Activated naive CD4-positive, alpha-beta T cell treated with Interleukin-2 at 50 U/mL for 16 hours (primary cell): Measurements from ENCODE around the gene HLA-E.
A peak's percentile ranks its signal among the peaks of the same experiment; 100 is the strongest.
"Not testable (repeated sequence)": the region's sequence is repeated elsewhere in the genome, so short reads cannot be mapped to it uniquely, and the experiment has no call there.

Experiments
- DNase-seq: peaks from one replicate; pipeline ENCODE4 v3.0.0-alpha.2; 2020

The HLA-E gene

GRCh38 chr6:30489081-30490025 lies at the start of gene HLA-E:
HLA-E (plus strand) TSS chr6:30489509; CDS start chr6:30489532, 23 bp downstream.
- DNase-seq: peak; percentile 88

GRCh38 chr6:30441171-30441570 lies 48.1 kb upstream of the HLA-E start:
- no peak for DNase-seq

- DNase-seq: no peak
Measured at GRCh38 chr6:30443657-30444450, 45.5 kb upstream of the HLA-E start.

GRCh38 chr6:30444451-30444742 lies 44.9 kb upstream of the HLA-E start:
- DNase-seq: no peak

- DNase-seq: no peak
Measured at GRCh38 chr6:30446259-30446658, 43.0 kb upstream of the HLA-E start.

GRCh38 chr6:30447237-30447636 lies 42.1 kb upstream of the HLA-E start:
- DNase-seq: no peak

DNA sequence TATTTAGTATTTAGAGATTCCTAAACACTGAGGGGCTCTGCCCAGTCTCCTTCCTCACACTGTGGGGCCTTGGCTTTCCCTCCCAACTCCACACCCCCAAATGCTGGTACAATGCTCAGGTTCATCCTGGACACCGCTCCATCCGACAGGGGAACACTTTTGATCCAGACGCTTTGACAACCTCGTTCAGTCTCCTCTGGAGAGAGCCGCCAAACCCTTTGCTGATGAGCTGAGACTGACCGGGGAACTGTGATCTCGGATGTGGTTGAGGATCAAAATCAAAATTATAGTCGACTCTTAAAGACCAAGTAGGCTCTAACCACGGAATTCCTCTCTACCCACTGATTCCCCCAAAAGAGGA lies 38.8 kb upstream of the HLA-E start:
- DNase-seq: no peak

DNA sequence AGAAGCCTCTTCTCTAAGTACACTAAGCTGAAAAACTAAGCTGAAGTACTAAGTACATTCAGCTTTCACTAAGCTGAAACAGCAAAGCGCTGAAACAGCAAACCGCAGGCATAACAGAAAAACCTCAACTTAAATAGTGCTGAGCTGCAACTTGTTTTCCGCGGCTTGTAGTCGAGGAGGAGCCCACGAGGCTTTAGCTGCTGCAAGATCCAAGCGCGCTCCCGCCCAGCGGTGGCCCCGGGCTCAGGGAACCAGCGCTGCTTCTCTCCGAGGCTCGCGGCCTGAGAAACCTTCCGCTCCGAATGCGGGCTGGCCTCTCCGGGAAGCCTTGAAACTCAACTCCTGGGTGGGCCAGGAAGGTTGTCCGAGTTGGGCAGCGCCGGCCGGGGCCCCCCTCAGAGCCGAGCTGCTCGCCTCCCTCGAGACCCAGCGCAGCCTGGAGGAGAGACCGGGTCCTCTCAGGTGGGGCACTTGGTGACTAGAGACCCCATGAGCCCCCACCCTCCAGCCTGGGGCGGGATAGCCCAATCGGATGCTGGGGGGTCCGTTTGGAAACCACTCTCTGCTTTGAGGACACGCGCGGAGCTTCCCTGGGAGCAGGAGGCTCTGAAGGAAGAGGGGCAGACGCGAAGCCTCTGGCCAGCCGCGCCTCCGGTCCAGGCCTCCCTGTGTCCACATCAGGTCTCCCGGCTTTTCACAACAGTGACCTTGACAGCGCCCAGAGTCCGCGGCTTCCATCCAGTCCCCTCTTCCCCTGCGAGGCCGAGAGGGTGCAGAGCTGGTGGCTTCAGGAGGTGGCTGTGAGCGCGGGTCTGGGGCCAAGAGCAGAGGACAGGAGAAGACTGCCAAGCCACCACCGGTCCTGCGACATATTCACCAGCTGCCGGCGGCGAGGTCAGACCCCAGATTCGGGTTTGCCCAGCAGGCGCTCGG lies 38.1 kb upstream of the HLA-E start:
- DNase-seq: peak; percentile 63

GRCh38 chr6:30452736-30453507 lies 36.4 kb upstream of the HLA-E start:
- no peak for DNase-seq

DNA sequence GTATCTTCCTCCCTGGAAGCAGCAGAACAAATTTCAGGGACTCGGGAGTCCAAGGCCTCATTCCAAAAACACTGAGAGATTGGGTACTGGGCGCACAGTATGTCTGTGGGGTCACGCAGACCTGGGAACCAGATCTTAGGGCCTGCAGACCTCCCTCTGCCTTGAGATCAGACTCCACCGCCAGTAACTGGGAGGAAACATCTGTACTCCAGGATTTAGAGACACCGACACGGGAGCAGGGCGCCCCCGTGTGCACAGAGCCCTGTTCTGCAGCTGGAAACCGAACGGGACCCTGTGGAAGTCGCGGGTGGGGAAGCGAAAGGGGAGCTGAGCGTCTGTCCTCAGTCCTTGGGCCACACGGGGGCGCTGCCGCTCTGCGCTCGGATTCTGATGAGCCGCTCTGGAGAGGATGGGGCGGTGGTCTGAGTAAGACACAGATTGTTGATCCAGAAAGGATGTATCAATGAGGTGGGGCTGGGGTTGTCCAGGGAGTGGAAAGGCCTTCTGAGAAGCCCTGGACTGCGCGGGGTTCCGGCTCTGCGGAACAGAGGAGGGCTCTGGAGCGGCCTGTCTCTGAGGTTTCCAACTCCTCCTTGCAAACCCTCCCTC lies 35.7 kb upstream of the HLA-E start:
- peak; percentile 88 for DNase-seq

- DNase-seq: no peak
Measured at GRCh38 chr6:30459145-30459544, 30.2 kb upstream of the HLA-E start.

DNA sequence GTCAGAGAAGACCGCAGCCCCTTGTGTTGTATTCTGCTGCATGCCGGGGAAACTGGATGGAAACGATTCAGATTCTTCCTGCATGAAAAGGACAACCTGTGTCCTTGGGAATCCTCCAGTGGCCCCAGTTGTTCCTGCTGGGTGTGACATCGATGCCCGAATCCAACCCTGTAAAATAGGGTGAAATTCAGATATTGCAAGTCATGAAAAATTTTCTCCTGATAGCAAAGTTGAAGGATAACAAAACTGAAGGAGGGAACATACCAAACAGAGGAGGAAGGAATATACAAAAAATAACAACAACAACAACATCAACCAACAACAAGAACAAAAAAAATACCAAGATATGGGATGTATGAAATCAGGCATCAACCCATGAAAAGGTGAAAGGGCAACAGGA lies 28.3 kb upstream of the HLA-E start:
- DNase-seq: no peak

DNA sequence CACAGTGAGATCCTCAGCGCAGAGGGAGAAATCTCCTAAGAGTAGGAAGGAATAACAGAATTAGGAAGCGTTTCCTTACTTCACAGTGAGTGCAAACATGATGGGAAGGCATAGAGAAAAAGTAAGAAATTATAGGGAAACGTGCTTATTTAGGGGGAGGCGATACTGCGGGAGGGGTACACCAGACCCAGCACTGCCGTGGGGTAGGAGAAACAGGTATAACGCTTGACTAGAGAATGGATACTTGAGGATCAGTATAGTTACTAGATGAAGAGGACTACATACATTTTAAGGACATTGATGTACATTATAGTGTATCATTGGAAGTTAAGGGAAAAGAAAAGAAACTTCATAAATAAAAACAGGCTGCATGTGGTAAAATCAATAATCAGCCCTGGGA lies 26.8 kb upstream of the HLA-E start:
- no peak for DNase-seq

DNA sequence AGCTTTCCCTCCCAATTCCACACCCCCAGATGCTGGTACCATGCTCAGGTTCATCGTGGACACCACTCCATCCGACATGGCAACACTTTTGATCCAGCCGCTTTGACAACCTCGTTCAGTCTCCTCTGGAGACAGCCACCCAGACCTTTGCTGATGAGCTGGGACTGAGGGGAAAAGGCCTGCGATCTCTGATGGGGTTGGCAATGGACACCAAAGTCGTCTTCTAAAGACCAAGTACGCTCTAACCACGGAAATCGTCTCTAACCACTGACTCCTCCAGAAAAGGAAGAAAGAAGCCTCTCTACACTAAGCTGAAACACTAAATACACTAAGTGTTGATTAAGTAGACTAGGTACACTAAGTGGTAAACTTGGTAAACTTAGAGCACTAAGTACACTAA lies 26.1 kb upstream of the HLA-E start:
- DNase-seq: no peak

DNA sequence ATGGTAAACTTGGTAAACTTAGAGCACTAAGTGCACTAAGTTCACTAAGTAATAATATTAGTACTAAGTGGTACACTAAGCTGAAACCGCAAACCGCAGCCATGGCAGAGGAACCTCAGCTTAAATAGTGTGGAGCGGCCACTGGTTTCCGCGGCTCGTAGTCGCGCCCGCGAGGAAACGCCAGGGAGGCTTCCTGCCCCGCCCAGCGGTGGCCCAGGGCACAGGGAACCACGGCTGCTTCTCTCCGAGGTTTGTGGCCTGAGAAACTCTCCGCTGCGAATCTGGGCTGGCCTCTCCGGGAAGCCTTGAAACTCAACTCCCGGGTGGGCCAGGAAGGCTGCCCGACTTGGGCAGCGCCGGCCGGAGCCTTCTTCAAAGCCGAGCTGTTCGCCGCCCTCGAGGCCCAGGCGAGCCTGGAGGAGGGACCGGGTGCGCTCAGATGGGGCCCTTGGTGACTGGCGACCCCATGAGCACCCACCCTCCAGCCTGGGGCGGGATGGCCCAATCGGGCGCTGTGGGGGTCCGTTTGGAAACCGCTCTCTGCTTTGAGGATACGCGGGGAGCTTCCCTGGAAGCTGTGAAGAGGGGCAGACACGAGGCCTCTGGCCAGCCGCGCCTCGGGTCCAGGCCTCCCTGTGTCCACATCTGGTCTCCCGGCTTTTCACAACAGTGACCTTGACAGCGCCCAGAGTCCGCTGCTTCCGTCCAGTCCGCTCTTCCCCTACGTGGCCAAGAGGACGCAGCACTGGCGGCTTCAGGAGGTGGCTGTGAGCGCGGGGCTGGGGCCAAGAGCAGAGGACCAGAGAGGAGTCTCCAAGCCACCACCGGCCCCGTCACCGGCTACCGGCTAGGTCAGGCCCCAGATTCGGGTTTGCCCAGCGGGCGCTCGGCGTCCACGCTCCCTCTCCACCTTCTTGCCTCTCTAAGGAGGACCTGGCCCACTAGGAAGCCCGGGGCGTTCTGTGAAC lies 25.4 kb upstream of the HLA-E start:
- peak; percentile 65 for DNase-seq

- DNase-seq: no peak
Measured at GRCh38 chr6:30465595-30466306, 23.6 kb upstream of the HLA-E start.

DNA sequence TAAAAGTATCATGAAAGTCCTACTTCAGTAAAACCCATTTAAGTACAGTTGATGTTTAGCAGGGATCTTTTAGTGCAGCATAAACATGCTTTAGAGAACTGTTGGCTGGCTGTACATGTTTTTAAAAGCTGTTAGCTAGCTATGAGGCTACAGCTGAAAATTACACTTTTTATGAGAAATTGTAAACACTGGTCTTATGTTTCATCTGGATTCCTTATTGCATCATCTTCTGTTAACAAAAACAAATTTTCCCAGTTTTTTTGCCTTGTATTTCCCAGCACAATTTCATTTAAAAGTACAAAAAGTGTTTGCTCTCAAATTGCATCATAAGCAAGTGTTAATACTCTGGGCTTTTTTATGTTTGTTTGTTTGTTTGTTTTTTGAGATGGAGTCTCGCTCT lies 18.3 kb upstream of the HLA-E start:
- no peak for DNase-seq

- DNase-seq: not testable (repeated sequence)
Measured at GRCh38 chr6:30475116-30475515, 14.2 kb upstream of the HLA-E start.

DNA sequence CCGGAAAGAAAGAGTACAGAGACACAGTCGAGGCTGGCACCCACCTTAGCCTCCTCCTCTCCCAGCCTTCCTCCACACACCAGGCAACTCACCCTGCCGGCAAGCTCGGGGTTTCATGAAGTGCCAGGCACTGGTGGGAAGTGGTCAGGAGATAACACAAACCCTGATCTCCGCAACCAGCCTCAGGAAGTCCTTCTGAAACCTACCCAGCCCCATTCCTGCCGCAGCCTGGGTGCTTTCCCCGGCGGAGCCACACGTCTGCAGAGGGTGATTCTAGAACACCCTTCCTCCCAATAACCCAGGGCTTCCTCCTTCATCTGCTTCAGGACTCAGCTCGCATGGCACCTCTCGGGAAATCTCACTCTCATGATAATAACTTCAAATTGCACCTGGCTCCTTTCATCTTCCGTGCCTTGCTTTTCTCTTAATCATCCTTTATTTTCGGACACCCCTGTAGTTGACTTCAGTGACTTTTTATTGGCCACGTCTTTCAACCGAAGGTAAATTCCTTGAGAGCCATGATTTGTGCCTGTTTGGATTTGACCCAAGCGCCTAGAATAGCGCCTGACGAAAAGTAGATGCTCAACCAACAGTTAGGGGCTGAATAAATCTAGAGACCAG lies 8.7 kb upstream of the HLA-E start:
- DNase-seq: peak; percentile 60
